ENCODE data around the gene SLC25A45. TPM values are rescaled to one million over a fixed set of nuclear protein-coding genes. Genes with fewer than 3 reads are reported as not detected.
A peak's percentile ranks its signal among the peaks of the same experiment; 100 is the strongest.

SLC25A45 gene
- total and polyA plus RNA-seq, 2 donors (not counting 1 experiment from before 2014, with no cell fraction given), result 16.4 to 80.6 TPM

- TF ChIP-seq CTCF (IDR thresholded peaks at IDR 0.05), result no peak
- no peak for TF ChIP-seq EZH2 (IDR thresholded peaks at IDR 0.05; ENCODE audit: borderline replicate concordance, insufficient read depth, low read depth, low read length, poor library complexity, severe bottlenecking)
- H3K4me3 Mint-ChIP-seq, result no peak overlapping the region
- Histone ChIP-seq H2AFZ (ENCODE audit: insufficient read depth, low read depth, low read length, poor library complexity, severe bottlenecking) (no peak overlapping the region), H3K27ac (ENCODE audit: low read length in 2 of 2) (peak overlapping the region; percentile 38 to 51), H3K9ac (ENCODE audit: low read length) (no peak overlapping the region), H4K20me1 (ENCODE audit: control insufficient read depth, insufficient read depth, low read length, poor library complexity, severe bottlenecking) (no peaks in the 10 kb centered on the region), H3K9me3 (ENCODE audit: control extremely low read depth in 1 of 3, control insufficient read depth in 2 of 3, insufficient read depth in 1 of 3, low read length in 2 of 3) (no peaks in the 10 kb centered on the region), H3K4me3 (ENCODE audit: control extremely low read depth in 1 of 5, extremely low read depth in 1 of 5, insufficient read depth in 1 of 5, low read depth in 2 of 5, low read length in 4 of 5) (no peak overlapping the region), H3K4me2 (replicated peaks; ENCODE audit: low read depth, low read length, poor library complexity, severe bottlenecking) (peak overlapping the region; percentile 45), H3K27me3 (replicated peaks in 1 of 4; ENCODE audit: control extremely low read depth in 1 of 4, control insufficient read depth in 3 of 4, insufficient read depth in 4 of 4, low read length in 3 of 4) (no peaks in the 10 kb centered on the region), H3K4me1 (ENCODE audit: control insufficient read depth in 2 of 2, insufficient read depth in 2 of 2, low read length in 2 of 2) (peaks cover 30 to 55% of the 10 kb centered on the region in 2 donors), H3K79me2 (ENCODE audit: control insufficient read depth, insufficient read depth, low read length) (peaks cover 50% of the 10 kb centered on the region), H3K36me3 (replicated peaks in 1 of 2; ENCODE audit: control extremely low read depth in 1 of 2, control insufficient read depth in 1 of 2, extremely low read depth in 1 of 2, insufficient read depth in 2 of 2, low read length in 1 of 2) (peaks cover 0 to 15% of the 10 kb centered on the region in 2 experiments)
- peak overlapping the region; percentile 83 for H3K27ac Mint-ChIP-seq
- no peaks in the 10 kb centered on the region for H3K27me3 Mint-ChIP-seq
- ChIA-PET CTCF (interaction anchor here (0.8 to 12.5 kb wide), 18 partner anchors 8 to 215 kb away, joined by 3 to 252 read pairs (median 4); partner anchors contain the start of genes FRMD8, MALAT1 and NEAT1), POLR2A (interaction anchor here (0.6 to 7.2 kb wide), 11 partner anchors 11 to 128 kb away, joined by 4 to 107 read pairs (median 7); partner anchors contain the start of genes MALAT1 and NEAT1)
- intact Hi-C loops (cut with micrococcal nuclease), result no loop called here
- DNase-seq (no peak), ATAC-seq (ENCODE audit: low read depth) (no peak)
- H3K4me1 Mint-ChIP-seq, result peaks cover 46% of the 10 kb centered on the region
- no peaks in the 10 kb centered on the region for H3K9me3 Mint-ChIP-seq (ENCODE audit: insufficient read depth)
- WGBS (ENCODE audit: insufficient coverage), result 99% methylated on average over 11 of the region's 14 CpGs
These were observed 3.4 kb downstream of the SLC25A45 start for GRCh38 chr11:65378928-65379638.

Measured in B cell (primary cell).